Measurements from ENCODE around the gene BPIFB1.

The BPIFB1 gene

GRCh38 chr20:33267701-33268100 is 15.3 kb upstream of the BPIFB1 start:
- H3K4me3 ChIP-seq (replicated peaks; ENCODE audit: insufficient read depth, low read length) = no peak overlapping the region
- peak overlapping the region; percentile 11; the same call in 1 of the 2 replicates for H3K27ac ChIP-seq (replicated peaks)
- DNase-seq (ENCODE audit: low read depth in 1 of 2, low spot score in 1 of 2) = peak; percentile 51 to 83
- TF ChIP-seq SPI1 (IDR thresholded peaks at IDR 0.05; ENCODE audit: borderline replicate concordance, low read depth) = peak; percentile 90
- TF ChIP-seq GABPA (IDR thresholded peaks at IDR 0.05; ENCODE audit: low read depth) = no peak
- no peaks in the 10 kb centered on the region for H3K27me3 ChIP-seq (ENCODE audit: insufficient read depth, poor library complexity, severe bottlenecking)

GRCh38 chr20:33272155-33272873 is 10.7 kb upstream of the BPIFB1 start:
- no peak for TF ChIP-seq CTCF (IDR thresholded peaks at IDR 0.05; ENCODE audit: insufficient read depth, low read length)
- no peak for TF ChIP-seq POLR2AphosphoS5 (IDR thresholded peaks at IDR 0.05; ENCODE audit: low read depth)
- no peak for TF ChIP-seq SPI1 (IDR thresholded peaks at IDR 0.05; ENCODE audit: borderline replicate concordance, low read depth)
- no peak for TF ChIP-seq REST (IDR thresholded peaks at IDR 0.05; ENCODE audit: insufficient replicate concordance, low read depth)
- TF ChIP-seq GABPA (IDR thresholded peaks at IDR 0.05; ENCODE audit: low read depth) = no peak
- H3K27me3 ChIP-seq (ENCODE audit: insufficient read depth, poor library complexity, severe bottlenecking) = no peaks in the 10 kb centered on the region
- no peak for DNase-seq (ENCODE audit: low read depth in 1 of 2, low spot score in 1 of 2)
- no peak overlapping the region for H3K4me3 ChIP-seq (replicated peaks; ENCODE audit: insufficient read depth, low read length)
- H3K27ac ChIP-seq (replicated peaks) = no peak overlapping the region

- Histone ChIP-seq H3K27ac (replicated peaks) (no peak overlapping the region), H3K27me3 (ENCODE audit: insufficient read depth, poor library complexity, severe bottlenecking) (no peaks in the 10 kb centered on the region), H3K4me3 (replicated peaks; ENCODE audit: insufficient read depth, low read length) (no peak overlapping the region)
- TF ChIP-seq GABPA (IDR thresholded peaks at IDR 0.05; ENCODE audit: low read depth) (no peak), SPI1 (IDR thresholded peaks at IDR 0.05; ENCODE audit: borderline replicate concordance, low read depth) (no peak), POLR2AphosphoS5 (IDR thresholded peaks at IDR 0.05; ENCODE audit: low read depth) (no peak), REST (IDR thresholded peaks at IDR 0.05; ENCODE audit: insufficient replicate concordance, low read depth) (no peak), CTCF (IDR thresholded peaks at IDR 0.05; ENCODE audit: insufficient read depth, low read length) (no peak)
- no peak for DNase-seq (ENCODE audit: low read depth in 1 of 2, low spot score in 1 of 2)
Observed at GRCh38 chr20:33273117-33273851, 9.7 kb upstream of the BPIFB1 start.

- no peak overlapping the region for H3K27ac ChIP-seq (replicated peaks)
- TF ChIP-seq REST (IDR thresholded peaks at IDR 0.05; ENCODE audit: insufficient replicate concordance, low read depth) (no peak), CTCF (IDR thresholded peaks at IDR 0.05; ENCODE audit: insufficient read depth, low read length) (no peak), POLR2AphosphoS5 (IDR thresholded peaks at IDR 0.05; ENCODE audit: low read depth) (no peak), GABPA (IDR thresholded peaks at IDR 0.05; ENCODE audit: low read depth) (no peak), SPI1 (IDR thresholded peaks at IDR 0.05; ENCODE audit: borderline replicate concordance, low read depth) (no peak)
- H3K4me3 ChIP-seq (replicated peaks; ENCODE audit: insufficient read depth, low read length) = no peak overlapping the region
- no peaks in the 10 kb centered on the region for H3K27me3 ChIP-seq (ENCODE audit: insufficient read depth, poor library complexity, severe bottlenecking)
- DNase-seq (ENCODE audit: low read depth in 1 of 2, low spot score in 1 of 2) = no peak
Observed at GRCh38 chr20:33275215-33275614, 7.8 kb upstream of the BPIFB1 start.

All from HL-60 (cell line).